Measurements from ENCODE around the gene STAG3.

Gene STAG3

DNA sequence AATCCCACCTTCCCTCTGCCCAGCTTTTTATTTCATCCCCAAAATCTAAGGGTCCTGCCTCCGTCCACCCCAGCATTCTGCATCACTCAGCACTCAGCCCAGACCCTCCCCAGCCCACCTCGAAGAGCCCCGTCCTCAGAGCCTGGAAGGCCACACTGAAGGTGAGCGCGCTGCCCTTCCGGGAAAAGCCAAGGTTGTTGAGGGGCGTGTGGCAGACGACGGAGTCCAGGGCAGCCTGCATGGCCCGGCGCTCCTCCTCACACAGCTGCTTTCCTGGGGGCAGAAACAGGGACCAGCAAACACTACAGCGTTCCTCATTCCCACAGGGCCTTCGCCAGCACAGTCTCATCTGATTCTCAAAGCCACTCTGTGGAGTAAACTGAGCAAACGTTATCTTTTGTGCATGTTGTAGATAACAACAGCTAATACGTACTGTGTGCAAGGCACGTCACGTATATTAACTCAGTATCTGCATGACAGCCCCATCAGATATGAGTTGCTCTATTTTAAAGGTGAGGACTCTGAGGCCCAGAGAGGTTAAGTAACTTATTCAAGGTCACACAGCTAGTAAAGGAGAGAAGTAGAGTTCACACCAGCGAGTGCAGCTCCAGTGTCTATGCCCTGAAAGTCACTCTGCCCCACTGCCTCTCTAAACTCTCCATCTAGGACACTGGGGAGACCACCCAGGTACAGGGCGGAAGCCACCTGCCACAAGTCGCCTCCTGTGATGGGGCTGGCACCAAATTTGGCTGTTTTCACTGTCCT, 22.0 kb upstream of the STAG3 start:
- H3K27ac ChIP-seq: no peak overlapping the region
- H3K4me1 ChIP-seq: peaks cover 7% of the 10 kb centered on the region
- no peaks in the 10 kb centered on the region for H3K79me2 ChIP-seq
- no peak overlapping the region for H3K4me2 ChIP-seq (ENCODE audit: low read length)
- H3K27me3 ChIP-seq (ENCODE audit: control insufficient read depth, insufficient read depth, low read length): no peaks in the 10 kb centered on the region
- TF ChIP-seq CTCF (IDR thresholded peaks at IDR 0.05): no peak
- H2AFZ ChIP-seq: no peak overlapping the region
- H3K36me3 ChIP-seq (ENCODE audit: control insufficient read depth, insufficient read depth, low read length): no peaks in the 10 kb centered on the region
- H3K9ac ChIP-seq: no peak overlapping the region
- no peaks in the 10 kb centered on the region for H3K9me3 ChIP-seq (ENCODE audit: control insufficient read depth, low read length)
- no peak overlapping the region for H3K4me3 ChIP-seq (ENCODE audit: low read depth, low read length)

GRCh38 chr7:100156331-100157068, 21.2 kb upstream of the STAG3 start:
- H3K4me2 ChIP-seq (ENCODE audit: low read length): peak overlapping the region; percentile 75
- H3K4me3 ChIP-seq (ENCODE audit: low read depth, low read length): peak overlapping the region; percentile 87

DNA sequence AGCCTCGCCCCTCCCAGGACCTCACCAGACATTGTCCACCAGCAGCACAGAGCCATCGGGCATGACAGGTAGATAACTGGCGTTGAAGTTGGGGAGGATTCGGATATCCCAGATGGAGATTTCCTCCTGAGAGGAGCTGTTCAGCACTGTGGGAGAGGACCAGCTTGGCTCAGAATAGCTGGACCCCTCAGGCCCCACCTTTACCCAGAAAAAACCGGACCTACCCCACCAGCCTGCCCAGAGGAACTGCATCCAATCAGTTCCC, 20.7 kb upstream of the STAG3 start:
- Histone ChIP-seq H3K4me3 (ENCODE audit: low read depth, low read length) (peak overlapping the region; percentile 87), H3K79me2 (no peaks in the 10 kb centered on the region), H3K4me2 (ENCODE audit: low read length) (peak overlapping the region; percentile 75), H3K9ac (no peak overlapping the region), H2AFZ (no peak overlapping the region), H3K27ac (peak overlapping the region; percentile 91), H3K27me3 (ENCODE audit: control insufficient read depth, insufficient read depth, low read length) (no peaks in the 10 kb centered on the region), H3K4me1 (peaks cover 7% of the 10 kb centered on the region), H3K9me3 (ENCODE audit: control insufficient read depth, low read length) (no peaks in the 10 kb centered on the region), H3K36me3 (ENCODE audit: control insufficient read depth, insufficient read depth, low read length) (no peaks in the 10 kb centered on the region)
- no peak for TF ChIP-seq CTCF (IDR thresholded peaks at IDR 0.05)

More at GRCh38 chr7:100156331-100157068, 21.2 kb upstream of the STAG3 start:
- Histone ChIP-seq H3K4me1 (peaks cover 7% of the 10 kb centered on the region), H3K36me3 (ENCODE audit: control insufficient read depth, insufficient read depth, low read length) (no peaks in the 10 kb centered on the region), H3K9me3 (ENCODE audit: control insufficient read depth, low read length) (no peaks in the 10 kb centered on the region), H3K27me3 (ENCODE audit: control insufficient read depth, insufficient read depth, low read length) (no peaks in the 10 kb centered on the region), H3K79me2 (no peaks in the 10 kb centered on the region), H3K9ac (no peak overlapping the region), H3K27ac (peak overlapping the region; percentile 91), H2AFZ (no peak overlapping the region)
- no peak for TF ChIP-seq CTCF (IDR thresholded peaks at IDR 0.05)

GRCh38 chr7:100157334-100158228, 20.1 kb upstream of the STAG3 start:
- Histone ChIP-seq H3K27ac (peak overlapping the region; percentile 91), H2AFZ (peak overlapping the region; percentile 96), H3K79me2 (no peaks in the 10 kb centered on the region), H3K27me3 (ENCODE audit: control insufficient read depth, insufficient read depth, low read length) (no peaks in the 10 kb centered on the region), H3K4me3 (ENCODE audit: low read depth, low read length) (peak overlapping the region; percentile 87), H3K9me3 (ENCODE audit: control insufficient read depth, low read length) (no peaks in the 10 kb centered on the region), H3K36me3 (ENCODE audit: control insufficient read depth, insufficient read depth, low read length) (no peaks in the 10 kb centered on the region), H3K9ac (peak overlapping the region; percentile 80), H3K4me1 (peaks cover 7% of the 10 kb centered on the region), H3K4me2 (ENCODE audit: low read length) (peak overlapping the region; percentile 75)
- TF ChIP-seq CTCF (IDR thresholded peaks at IDR 0.05): peak; percentile 35

All from parathyroid adenoma (tissue), 2 donors.